H1 (cell line): ENCODE results near the gene LRRC43. TPM values are rescaled to one million over a fixed set of nuclear protein-coding genes. Genes with fewer than 3 reads are reported as not detected.

Experiments used
- CTCF ChIA-PET: fragments of 300-600 bp; sonication (Branson Sonifier 250); formaldehyde crosslinking; loops from one replicate; lab custom pipeline; 2021; ENCODE audit not compliant: partially characterized antibody; lab: Charles Lee
- POLR2A ChIA-PET: fragments of 300-600 bp; sonication (Branson Sonifier 250); formaldehyde crosslinking; loops from one replicate; lab custom pipeline; 2021; ENCODE audit warnings: inconsistent platforms; ENCODE audit not compliant: partially characterized antibody; lab: Charles Lee
- DNase-seq, 2 experiments: peaks; one replicate each; pipeline versions ENCODE4 v3.0.0 to v3.0.0-alpha.2; 2010 to 2022; ENCODE audit warnings: low spot score in 2 of 2, low read depth in 1 of 2, mixed read lengths in 1 of 2
- FAIRE-seq: peaks from 2 replicates; lab custom pipeline; 2011; peaks lifted over from hg19 to GRCh38; lab: Jason Lieb, UNC
- H2AFZ ChIP-seq: 2 replicates; pipeline ENCODE4 v1.8.1; 2012; ENCODE audit warnings: low read length, inconsistent platforms
- H2AK5ac ChIP-seq: 2 replicates; pipeline ENCODE4 v1.6.1; 2013; ENCODE audit warnings: low read depth, low read length
- H2BK120ac ChIP-seq: replicated peaks from 2 replicates; pipeline ENCODE3; 2013; ENCODE audit warnings: low read depth, low read length, inconsistent platforms
- H2BK12ac ChIP-seq: 2 replicates; pipeline ENCODE4 v1.6.1; 2013; ENCODE audit warnings: low read depth, low read length
- H2BK15ac ChIP-seq: 2 replicates; pipeline ENCODE4 v1.6.1; 2013; ENCODE audit warnings: low read length
- H2BK20ac ChIP-seq: 2 replicates; pipeline ENCODE4 v1.6.1; 2013; ENCODE audit warnings: low read length
- H2BK5ac ChIP-seq: 2 replicates; pipeline ENCODE4 v1.6.1; 2013; ENCODE audit warnings: low read depth, low read length
- H3K14ac ChIP-seq: 2 replicates; pipeline ENCODE4 v1.6.1; 2013; ENCODE audit warnings: inconsistent platforms; ENCODE audit not compliant: insufficient read length
- H3K18ac ChIP-seq: 2 replicates; pipeline ENCODE4 v1.6.1; 2013; ENCODE audit warnings: low read length; ENCODE audit errors: extremely low read depth
- H3K23ac ChIP-seq: 2 replicates; pipeline ENCODE4 v1.6.1; 2013; ENCODE audit warnings: inconsistent platforms; ENCODE audit not compliant: insufficient read length
- H3K23me2 ChIP-seq: 2 replicates; pipeline ENCODE4 v1.6.1; 2013; ENCODE audit warnings: low read depth, low read length
- H3K27ac ChIP-seq: 2 replicates; pipeline ENCODE4 v1.6.1; 2011; ENCODE audit warnings: low read depth, low read length, inconsistent platforms
- H3K27me3 ChIP-seq, 4 experiments: replicated peaks in 1 of 4; 1 replicate in 1 of 4; 2 replicates in 3 of 4; pipeline versions ENCODE4 v1.6.1 to v1.8.1; 2011 to 2013; ENCODE audit warnings: low read length in 3 of 4, mild to moderate bottlenecking in 3 of 4, inconsistent platforms in 2 of 4, mixed read lengths in 2 of 4, moderate library complexity in 1 of 4; ENCODE audit not compliant: control insufficient read depth in 3 of 4, insufficient read depth in 3 of 4; ENCODE audit errors: extremely low read depth in 1 of 4
- H3K36me3 ChIP-seq, 4 experiments: 2 replicates each; pipeline versions ENCODE4 v1.6.1 to v1.8.1; 2011 to 2013; ENCODE audit warnings: mild to moderate bottlenecking in 4 of 4, low read length in 3 of 4, moderate library complexity in 2 of 4, control low read depth in 1 of 4, inconsistent platforms in 1 of 4; ENCODE audit not compliant: insufficient read depth in 4 of 4, control insufficient read depth in 2 of 4
- H3K4ac ChIP-seq: replicated peaks from 2 replicates; pipeline ENCODE3; 2013; ENCODE audit warnings: low read length, low read depth, mixed read lengths, inconsistent platforms; ENCODE audit not compliant: insufficient read length
- H3K4me1 ChIP-seq, 4 experiments: replicated peaks in 1 of 4; 1 replicate in 1 of 4; 2 replicates in 3 of 4; pipeline versions ENCODE4 v1.6.1 to v1.8.1; 2011 to 2013; ENCODE audit warnings: low read length in 3 of 4, inconsistent platforms in 2 of 4, mixed read lengths in 1 of 4; ENCODE audit not compliant: insufficient read depth in 4 of 4, control insufficient read depth in 3 of 4
- H3K4me2 ChIP-seq, 2 experiments: 2 replicates each; pipeline versions ENCODE4 v1.6.1 to v1.8.1; 2011 to 2013; ENCODE audit warnings: low read depth in 2 of 2, low read length in 2 of 2, control low read depth in 1 of 2, inconsistent platforms in 1 of 2, mild to moderate bottlenecking in 1 of 2; ENCODE audit not compliant: insufficient read depth in 1 of 2
- H3K4me3 ChIP-seq, 4 experiments: fragments of 200-600, 300-600 bp in 1 of 4; sonication (generic), shearing (Covaris generic), sonication (Bioruptor Twin) in 1 of 4; 2 replicates each; pipeline versions ENCODE4 v1.5.1 to v1.8.1; 2011 to 2016; ENCODE audit warnings: low read length in 4 of 4, low read depth in 3 of 4, control low read depth in 2 of 4, inconsistent platforms in 2 of 4, mild to moderate bottlenecking in 2 of 4, mixed read lengths in 1 of 4, moderate library complexity in 1 of 4; ENCODE audit not compliant: insufficient read depth in 2 of 4; ENCODE audit errors: extremely low read depth in 1 of 4
- H3K56ac ChIP-seq: replicated peaks from 2 replicates; pipeline ENCODE3; 2013; ENCODE audit warnings: low read depth, mild to moderate bottlenecking, mixed read lengths, low read length, inconsistent platforms; ENCODE audit not compliant: insufficient read length
- H3K79me1 ChIP-seq: 2 replicates; pipeline ENCODE4 v1.6.1; 2013; ENCODE audit warnings: low read depth, low read length, control low read depth
- H3K79me2 ChIP-seq, 2 experiments: 2 replicates each; pipeline versions ENCODE4 v1.6.1 to v1.8.1; 2012 to 2013; ENCODE audit warnings: low read length in 2 of 2, mild to moderate bottlenecking in 2 of 2, inconsistent platforms in 1 of 2; ENCODE audit not compliant: insufficient read depth in 2 of 2, control insufficient read depth in 1 of 2
- H3K9ac ChIP-seq, 4 experiments: replicated peaks in 1 of 4; 1 replicate in 1 of 4; 2 replicates in 3 of 4; pipeline versions ENCODE4 v1.6.1 to v1.8.1; 2011 to 2013; ENCODE audit warnings: low read depth in 3 of 4, low read length in 3 of 4, control low read depth in 2 of 4, mild to moderate bottlenecking in 2 of 4, moderate library complexity in 2 of 4, inconsistent platforms in 1 of 4; ENCODE audit errors: extremely low read depth in 1 of 4
- H3K9me3 ChIP-seq, 2 experiments: 2 replicates each; pipeline versions ENCODE4 v1.6.1 to v1.8.1; 2012 to 2013; ENCODE audit warnings: mild to moderate bottlenecking in 2 of 2, moderate library complexity in 2 of 2, control low read depth in 1 of 2, inconsistent platforms in 1 of 2, low read depth in 1 of 2, low read length in 1 of 2, mixed read lengths in 1 of 2; ENCODE audit not compliant: insufficient read depth in 2 of 2
- H4K20me1 ChIP-seq, 2 experiments: replicated peaks in 1 of 2; 2 replicates each; pipeline versions ENCODE3 to v1.8.1; 2011 to 2013; ENCODE audit warnings: inconsistent platforms in 2 of 2, low read length in 2 of 2, mild to moderate bottlenecking in 1 of 2; ENCODE audit not compliant: insufficient read depth in 2 of 2, control insufficient read depth in 1 of 2
- H4K5ac ChIP-seq: 2 replicates; pipeline ENCODE4 v1.6.1; 2013; ENCODE audit warnings: low read length, low read depth, mixed read lengths, inconsistent platforms; ENCODE audit not compliant: insufficient read length
- H4K8ac ChIP-seq: 2 replicates; pipeline ENCODE4 v1.8.0; 2013; ENCODE audit warnings: mild to moderate bottlenecking, moderate library complexity, low read length, inconsistent platforms; ENCODE audit not compliant: insufficient read depth; ENCODE audit errors: extremely low read depth
- H4K91ac ChIP-seq: replicated peaks from 2 replicates; pipeline ENCODE3; 2013; ENCODE audit warnings: low read length, mixed read lengths, inconsistent platforms; ENCODE audit not compliant: insufficient read length
- ATF2 ChIP-seq: IDR thresholded peaks from 2 replicates; pipeline ENCODE4 v1.6.1; 2012; ENCODE audit warnings: low read length, inconsistent platforms
- BACH1 ChIP-seq: IDR thresholded peaks from 2 replicates; pipeline ENCODE4 v1.6.1; 2012; ENCODE audit warnings: low read length, improper control_type of control experiment
- CBX5 ChIP-seq: fragments of 300-800, 300-1000 bp; sonication (generic); IDR thresholded peaks from 2 replicates; pipeline ENCODE4 v1.7.1; 2016; ENCODE audit warnings: antibody characterized with exemption, low read length, low read depth
- CHD2 ChIP-seq: IDR thresholded peaks from 2 replicates; pipeline ENCODE4 v1.6.1; 2012; ENCODE audit warnings: low read length, improper control_type of control experiment
- EZH2 ChIP-seq: fragments of 200-600 bp; sonication (generic); IDR thresholded peaks from 2 replicates; pipeline ENCODE4 v1.7.1; 2012; ENCODE audit warnings: low read depth, mild to moderate bottlenecking, moderate library complexity, low read length, inconsistent platforms; ENCODE audit not compliant: severe bottlenecking
- GTF2F1 ChIP-seq: IDR thresholded peaks from 2 replicates; pipeline ENCODE4 v1.6.1; 2012; ENCODE audit warnings: low read depth, low read length, improper control_type of control experiment, borderline replicate concordance
- JUND ChIP-seq: IDR thresholded peaks from 2 replicates; pipeline ENCODE4 v1.6.1; 2011; ENCODE audit warnings: mild to moderate bottlenecking, improper control_type of control experiment, low read length
- PHF8 ChIP-seq: fragments of 200-600 bp; sonication (generic); conservative IDR thresholded peaks from 2 replicates; pipeline ENCODE4 v1.7.1; 2012; ENCODE audit warnings: low read depth, mild to moderate bottlenecking, inconsistent platforms, low read length, moderate library complexity
- POLR2A ChIP-seq, 2 experiments: IDR thresholded peaks; 1 replicate in 1 of 2; 2 replicates in 1 of 2; pipeline ENCODE4 v1.6.1; 2011; ENCODE audit warnings: low read depth in 2 of 2, low read length in 2 of 2, mild to moderate bottlenecking in 2 of 2; ENCODE audit errors: control extremely low read depth in 1 of 2
- POLR2AphosphoS5 ChIP-seq: IDR thresholded peaks from 2 replicates; pipeline ENCODE4 v1.6.1; 2011; ENCODE audit warnings: low read depth, low read length
- SIX5 ChIP-seq: IDR thresholded peaks from 2 replicates; pipeline ENCODE4 v1.6.1; 2011; ENCODE audit warnings: mild to moderate bottlenecking, low read depth, low read length
- TEAD4 ChIP-seq: IDR thresholded peaks from 2 replicates; pipeline ENCODE4 v1.6.1; 2012; ENCODE audit warnings: low read depth, low read length, inconsistent platforms, mixed read lengths
- ZNF274 ChIP-seq: IDR thresholded peaks from 2 replicates; pipeline ENCODE4 v1.7.0; 2012; ENCODE audit warnings: low read length, borderline replicate concordance; ENCODE audit errors: extremely low read depth
- WGBS, 2 experiments: shearing (Covaris generic) in 1 of 2; methylation state at CpG; one replicate each; pipeline versions ENCODE4 v1.1.6 to v1.1.7; 2013 to 2015; ENCODE audit warnings: low lambda C conversion rate in 2 of 2, mixed read lengths in 2 of 2, inconsistent platforms in 1 of 2, low coverage in 1 of 2, missing lambda C conversion rate in 1 of 2; ENCODE audit not compliant: insufficient replicate concordance in 2 of 2, insufficient coverage in 1 of 2, insufficient read length in 1 of 2; ENCODE audit errors: extremely low coverage in 1 of 2, missing lambda C conversion rate in 1 of 2; 5-methylcytosine and 5-hydroxymethylcytosine counted together
- polyA plus RNA-seq, 7 experiments: library from polyadenylated mRNA; depleted of rRNA in 3 of 7; stranded (reverse) in 5 of 7; unstranded in 2 of 7; fragments of >200 nt in 5 of 7; fragments of 200-250 nt in 2 of 7; gene quantifications; 1 replicate in 5 of 7; 2 replicates in 1 of 7; 4 replicates in 1 of 7; pipeline versions ENCODE4 v1.2.1 to v1.2.3, GENCODE V29; 2011 to 2013; ENCODE audit warnings: missing spikeins in 2 of 7, mixed read lengths in 2 of 7
- total RNA-seq: library from RNA; stranded (reverse); fragmentation: NEBNext Ultra II Directional; extraction: Animal tissue kit (Norgen Biotek cat#: 25700); gene quantifications from 2 replicates; pipeline ENCODE4 v1.2.1, GENCODE V29; 2021

The LRRC43 gene
- total and polyA plus RNA-seq, 2 of the 8 experiments (the other 6 are each of a cell fraction or from before 2014, with no cell fraction given) = 0.35 to 0.44 TPM

- no peak overlapping the region for H3K4ac ChIP-seq
- no peak overlapping the region for H3K9ac ChIP-seq
- no peaks in the 10 kb centered on the region for H3K36me3 ChIP-seq
- H3K9me3 ChIP-seq = no peaks in the 10 kb centered on the region
- H3K79me1 ChIP-seq = no peaks in the 10 kb centered on the region
- H2BK12ac ChIP-seq = no peak overlapping the region
- no peak overlapping the region for H2BK20ac ChIP-seq
- no peaks in the 10 kb centered on the region for H4K20me1 ChIP-seq
- H3K14ac ChIP-seq = no peak overlapping the region
- H2BK15ac ChIP-seq = no peak overlapping the region
- 87% methylated on average over 7 of the region's 7 CpGs; no CpG with 5 or more reads in 1 of the 2 experiments for WGBS, 2 experiments
- H3K27ac ChIP-seq = no peak overlapping the region
- peaks cover 0 to 4% (median 2%) of the 10 kb centered on the region in 4 experiments; a peak in 3 of 7 replicates for H3K4me1 ChIP-seq
- no peak overlapping the region for H4K91ac ChIP-seq
- POLR2A ChIA-PET = no interaction called here
- no peak overlapping the region for H3K56ac ChIP-seq
- DNase-seq (no peak), FAIRE-seq (no peak)
- no peak overlapping the region for H3K23ac ChIP-seq
- H2AFZ ChIP-seq = no peak overlapping the region
- no peak overlapping the region for H3K4me3 ChIP-seq
- no peak overlapping the region for H3K18ac ChIP-seq
- H2BK120ac ChIP-seq = no peak overlapping the region
- H2BK5ac ChIP-seq = no peak overlapping the region
- H3K4me2 ChIP-seq = no peak overlapping the region
- CTCF ChIA-PET = interaction anchor here (1.1 kb wide), 1 partner anchor 22 kb away, joined by 3 read pairs; no protein-coding TSS in a partner anchor
- no peak overlapping the region for H4K8ac ChIP-seq
- H3K23me2 ChIP-seq = peaks cover 4% of the 10 kb centered on the region; the same call in 1 of the 2 replicates
- H4K5ac ChIP-seq = no peak overlapping the region
- H3K79me2 ChIP-seq = no peaks in the 10 kb centered on the region
- H2AK5ac ChIP-seq = no peak overlapping the region
- H3K27me3 ChIP-seq = peaks cover 0 to 6% (median 2%) of the 10 kb centered on the region in 4 experiments; a peak in 5 of 7 replicates
- TF ChIP-seq ATF2 (no peak), TEAD4 (no peak), SIX5 (no peak), GTF2F1 (no peak), POLR2AphosphoS5 (no peak), CBX5 (no peak), EZH2 (no peak), POLR2A (IDR thresholded peaks at IDR 0.05; ENCODE audit: control extremely low read depth in 1 of 2, low read depth in 2 of 2, low read length in 2 of 2) (no peak), JUND (no peak), ZNF274 (no peak), PHF8 (no peak), BACH1 (no peak), CHD2 (no peak)
These were observed 2.2 kb downstream of the LRRC43 start for GRCh38 chr12:122185079-122185478.
